A549 (cell line): ENCODE data around the gene HIVEP3.

Experiments used
- CBX8 ChIP-seq: fragments of 200-600 bp; sonication (generic); IDR thresholded peaks from 2 replicates; pipeline ENCODE4 v1.6.1; 2016
- EP300 ChIP-seq, 2 experiments: fragments of >200 bp; sonication (Bioruptor Twin); formaldehyde crosslinking; IDR thresholded peaks; 2 replicates in 1 of 2; 3 replicates in 1 of 2; pipeline ENCODE4 v1.6.1; 2016 to 2017
- JUN ChIP-seq, 2 experiments: fragments of >200 bp; sonication (Bioruptor Twin); formaldehyde crosslinking; IDR thresholded peaks; 2 replicates in 1 of 2; 3 replicates in 1 of 2; pipeline ENCODE4 v1.6.1; 2016 to 2017
- MYC ChIP-seq: IDR thresholded peaks from 2 replicates; pipeline ENCODE4 v1.6.1; 2012; ENCODE audit warnings: mild to moderate bottlenecking, inconsistent platforms, low read length, improper control_type of control experiment, borderline replicate concordance
- POLR2A ChIP-seq: IDR thresholded peaks from 2 replicates; pipeline ENCODE4 v1.6.1; 2012; ENCODE audit warnings: mild to moderate bottlenecking, low read length
- POLR2AphosphoS2 ChIP-seq: conservative IDR thresholded peaks from 2 replicates; pipeline ENCODE4 v1.6.1; 2012; ENCODE audit warnings: low read length, improper control_type of control experiment, inconsistent platforms
- RAD21 ChIP-seq, 2 experiments: fragments of >200 bp in 1 of 2; sonication (Bioruptor Twin) in 1 of 2; formaldehyde crosslinking in 1 of 2; IDR thresholded peaks in 1 of 2; conservative IDR thresholded peaks in 1 of 2; 2 replicates in 1 of 2; 3 replicates in 1 of 2; pipeline ENCODE4 v1.6.1; 2012 to 2018; ENCODE audit warnings: inconsistent platforms in 1 of 2
- RFX5 ChIP-seq: fragments of 450-650 bp; IDR thresholded peaks from 2 replicates; pipeline ENCODE4 v1.7.1; 2014; ENCODE audit warnings: antibody characterized with exemption, mild to moderate bottlenecking, moderate library complexity
- SREBF2 ChIP-seq: fragments of 450-650 bp; IDR thresholded peaks from 2 replicates; pipeline ENCODE4 v1.6.1; 2014; ENCODE audit warnings: mild to moderate bottlenecking, moderate library complexity
- ZC3H11A ChIP-seq: fragments of 450-650 bp; IDR thresholded peaks from 2 replicates; pipeline ENCODE4 v1.6.1; 2014; ENCODE audit warnings: antibody characterized with exemption, mild to moderate bottlenecking
- ZFP36 ChIP-seq: fragments of 450-650 bp; IDR thresholded peaks from 2 replicates; pipeline ENCODE4 v1.6.1; 2014; ENCODE audit warnings: borderline replicate concordance; ENCODE audit not compliant: partially characterized antibody
- TF ChIP-seq, protein P1 (sequence below): fragments of >200 bp; sonication (Bioruptor Twin); formaldehyde crosslinking; IDR thresholded peaks from 3 replicates; pipeline ENCODE4 v1.5.1; 2016
- TF ChIP-seq, protein P2 (sequence below): IDR thresholded peaks from 2 replicates; pipeline ENCODE4 v1.6.1; 2012

DNA sequence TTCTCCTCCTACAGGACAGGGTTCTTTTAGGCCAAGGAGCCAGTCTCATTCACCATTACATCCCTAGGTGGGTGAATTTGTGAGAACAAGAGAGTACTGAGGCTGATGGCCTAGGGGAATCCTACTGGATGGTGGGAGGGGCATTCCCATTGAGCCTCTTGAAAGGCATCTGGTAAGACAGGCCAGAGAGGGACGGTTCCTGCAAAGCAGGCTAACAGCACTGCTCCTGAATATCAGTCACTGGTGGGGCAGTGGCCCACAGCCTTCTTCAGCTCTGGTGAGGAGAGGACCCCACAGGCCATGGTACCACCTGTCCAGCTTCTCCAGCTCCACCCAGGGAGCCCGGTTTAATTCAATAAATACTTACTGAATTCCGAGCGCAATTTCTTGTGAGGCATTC, 308.4 kb downstream of the HIVEP3 start:
- TF ChIP-seq, protein P1, sequence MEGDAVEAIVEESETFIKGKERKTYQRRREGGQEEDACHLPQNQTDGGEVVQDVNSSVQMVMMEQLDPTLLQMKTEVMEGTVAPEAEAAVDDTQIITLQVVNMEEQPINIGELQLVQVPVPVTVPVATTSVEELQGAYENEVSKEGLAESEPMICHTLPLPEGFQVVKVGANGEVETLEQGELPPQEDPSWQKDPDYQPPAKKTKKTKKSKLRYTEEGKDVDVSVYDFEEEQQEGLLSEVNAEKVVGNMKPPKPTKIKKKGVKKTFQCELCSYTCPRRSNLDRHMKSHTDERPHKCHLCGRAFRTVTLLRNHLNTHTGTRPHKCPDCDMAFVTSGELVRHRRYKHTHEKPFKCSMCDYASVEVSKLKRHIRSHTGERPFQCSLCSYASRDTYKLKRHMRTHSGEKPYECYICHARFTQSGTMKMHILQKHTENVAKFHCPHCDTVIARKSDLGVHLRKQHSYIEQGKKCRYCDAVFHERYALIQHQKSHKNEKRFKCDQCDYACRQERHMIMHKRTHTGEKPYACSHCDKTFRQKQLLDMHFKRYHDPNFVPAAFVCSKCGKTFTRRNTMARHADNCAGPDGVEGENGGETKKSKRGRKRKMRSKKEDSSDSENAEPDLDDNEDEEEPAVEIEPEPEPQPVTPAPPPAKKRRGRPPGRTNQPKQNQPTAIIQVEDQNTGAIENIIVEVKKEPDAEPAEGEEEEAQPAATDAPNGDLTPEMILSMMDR, result no peak
- TF ChIP-seq, protein P2, sequence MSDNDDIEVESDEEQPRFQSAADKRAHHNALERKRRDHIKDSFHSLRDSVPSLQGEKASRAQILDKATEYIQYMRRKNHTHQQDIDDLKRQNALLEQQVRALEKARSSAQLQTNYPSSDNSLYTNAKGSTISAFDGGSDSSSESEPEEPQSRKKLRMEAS, result no peak
- TF ChIP-seq POLR2A (no peak), RFX5 (no peak), ZFP36 (no peak), MYC (no peak), RAD21 (conservative IDR thresholded peaks at IDR 0.05 in 1 of 2, IDR thresholded peaks at IDR 0.05 in 1 of 2) (no peak), POLR2AphosphoS2 (no peak), EP300 (IDR thresholded peaks at IDR 0.05) (no peak), JUN (IDR thresholded peaks at IDR 0.05) (no peak), SREBF2 (no peak), CBX8 (no peak), ZC3H11A (no peak)
